Liver (tissue), 3 donors: ENCODE results near the gene FOXG1.

ENCODE experiments used
- ATF3 ChIP-seq: IDR thresholded peaks from 2 replicates; pipeline ENCODE4 v1.6.1; 2016; ENCODE audit warnings: antibody characterized with exemption
- CTCF ChIP-seq: fragments of 150-350 bp; IDR thresholded peaks from 2 replicates; pipeline ENCODE4 v1.5.1; 2017; ENCODE audit warnings: improper control_type of control experiment, low read depth, low read length; ENCODE audit not compliant: missing input control
- EGR1 ChIP-seq, 2 donors: IDR thresholded peaks; 2 replicates each; pipeline ENCODE4 v1.6.1; 2016 to 2018; ENCODE audit warnings: antibody characterized with exemption in 2 of 2, low read depth in 2 of 2
- FOXA1 ChIP-seq: IDR thresholded peaks from 2 replicates; pipeline ENCODE4 v1.6.1; 2016; ENCODE audit warnings: antibody characterized with exemption
- GABPA ChIP-seq, 2 donors: IDR thresholded peaks in 1 of 2; conservative IDR thresholded peaks in 1 of 2; 2 replicates each; pipeline ENCODE4 v1.6.1; 2016; ENCODE audit warnings: antibody characterized with exemption in 2 of 2, mild to moderate bottlenecking in 1 of 2, moderate library complexity in 1 of 2
- HNF4G ChIP-seq: IDR thresholded peaks from 2 replicates; pipeline ENCODE4 v1.6.1; 2016; ENCODE audit warnings: antibody characterized with exemption
- JUND ChIP-seq, 2 donors: IDR thresholded peaks; 2 replicates each; pipeline ENCODE4 v1.6.1; 2016; ENCODE audit warnings: antibody characterized with exemption in 2 of 2
- RAD21 ChIP-seq, 2 donors: IDR thresholded peaks; 2 replicates each; pipeline ENCODE4 v1.6.1; 2016; ENCODE audit warnings: antibody characterized with exemption in 2 of 2, mild to moderate bottlenecking in 2 of 2
- RXRA ChIP-seq, 2 donors: IDR thresholded peaks; 2 replicates each; pipeline ENCODE4 v1.6.1; 2017 to 2018; ENCODE audit warnings: antibody characterized with exemption in 2 of 2, mild to moderate bottlenecking in 1 of 2
- SP1 ChIP-seq: IDR thresholded peaks from 2 replicates; pipeline ENCODE4 v1.6.1; 2018; ENCODE audit warnings: antibody characterized with exemption, mild to moderate bottlenecking
- TAF1 ChIP-seq: conservative IDR thresholded peaks from 2 replicates; pipeline ENCODE4 v1.6.1; 2016; ENCODE audit warnings: antibody characterized with exemption, mild to moderate bottlenecking
- YY1 ChIP-seq: IDR thresholded peaks from 2 replicates; pipeline ENCODE4 v1.6.1; 2016; ENCODE audit warnings: antibody characterized with exemption, mild to moderate bottlenecking
- TF ChIP-seq, protein P1 (sequence below): IDR thresholded peaks from 2 replicates; pipeline ENCODE4 v1.6.1; 2016; ENCODE audit warnings: antibody characterized with exemption
- TF ChIP-seq, protein P2 (sequence below): IDR thresholded peaks from 2 replicates; pipeline ENCODE4 v1.6.1; 2016; ENCODE audit warnings: antibody characterized with exemption, mild to moderate bottlenecking
- donor health status: healthy.
- donor health status: healthy.

DNA sequence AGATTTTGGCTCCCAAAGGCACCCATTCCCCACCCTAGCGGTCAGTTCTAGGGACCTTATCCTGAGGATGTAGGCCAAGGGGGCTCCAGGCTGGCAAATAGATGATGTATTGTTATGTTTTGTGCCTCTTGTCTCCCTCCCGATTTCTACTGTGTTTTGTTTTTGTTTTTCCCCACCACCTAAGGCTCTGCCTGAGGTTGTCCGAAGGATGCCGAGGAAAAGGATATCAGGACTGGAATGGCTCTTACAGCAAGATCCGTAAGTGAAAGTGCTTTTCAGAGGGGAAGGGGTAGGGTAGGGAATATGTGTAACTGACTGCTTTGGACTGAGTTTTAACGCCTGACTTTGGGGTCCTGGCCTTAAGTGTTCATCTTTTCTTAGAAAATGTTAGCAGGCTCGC lies 6.6 kb downstream of the FOXG1 start:
- no peak for TF ChIP-seq EGR1 (IDR thresholded peaks at IDR 0.05; ENCODE audit: low read depth in 2 of 2)
- TF ChIP-seq CTCF: no peak
- TF ChIP-seq YY1: no peak
- TF ChIP-seq TAF1: no peak
- TF ChIP-seq, protein P1, sequence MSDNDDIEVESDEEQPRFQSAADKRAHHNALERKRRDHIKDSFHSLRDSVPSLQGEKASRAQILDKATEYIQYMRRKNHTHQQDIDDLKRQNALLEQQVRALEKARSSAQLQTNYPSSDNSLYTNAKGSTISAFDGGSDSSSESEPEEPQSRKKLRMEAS: no peak
- TF ChIP-seq, protein P2, sequence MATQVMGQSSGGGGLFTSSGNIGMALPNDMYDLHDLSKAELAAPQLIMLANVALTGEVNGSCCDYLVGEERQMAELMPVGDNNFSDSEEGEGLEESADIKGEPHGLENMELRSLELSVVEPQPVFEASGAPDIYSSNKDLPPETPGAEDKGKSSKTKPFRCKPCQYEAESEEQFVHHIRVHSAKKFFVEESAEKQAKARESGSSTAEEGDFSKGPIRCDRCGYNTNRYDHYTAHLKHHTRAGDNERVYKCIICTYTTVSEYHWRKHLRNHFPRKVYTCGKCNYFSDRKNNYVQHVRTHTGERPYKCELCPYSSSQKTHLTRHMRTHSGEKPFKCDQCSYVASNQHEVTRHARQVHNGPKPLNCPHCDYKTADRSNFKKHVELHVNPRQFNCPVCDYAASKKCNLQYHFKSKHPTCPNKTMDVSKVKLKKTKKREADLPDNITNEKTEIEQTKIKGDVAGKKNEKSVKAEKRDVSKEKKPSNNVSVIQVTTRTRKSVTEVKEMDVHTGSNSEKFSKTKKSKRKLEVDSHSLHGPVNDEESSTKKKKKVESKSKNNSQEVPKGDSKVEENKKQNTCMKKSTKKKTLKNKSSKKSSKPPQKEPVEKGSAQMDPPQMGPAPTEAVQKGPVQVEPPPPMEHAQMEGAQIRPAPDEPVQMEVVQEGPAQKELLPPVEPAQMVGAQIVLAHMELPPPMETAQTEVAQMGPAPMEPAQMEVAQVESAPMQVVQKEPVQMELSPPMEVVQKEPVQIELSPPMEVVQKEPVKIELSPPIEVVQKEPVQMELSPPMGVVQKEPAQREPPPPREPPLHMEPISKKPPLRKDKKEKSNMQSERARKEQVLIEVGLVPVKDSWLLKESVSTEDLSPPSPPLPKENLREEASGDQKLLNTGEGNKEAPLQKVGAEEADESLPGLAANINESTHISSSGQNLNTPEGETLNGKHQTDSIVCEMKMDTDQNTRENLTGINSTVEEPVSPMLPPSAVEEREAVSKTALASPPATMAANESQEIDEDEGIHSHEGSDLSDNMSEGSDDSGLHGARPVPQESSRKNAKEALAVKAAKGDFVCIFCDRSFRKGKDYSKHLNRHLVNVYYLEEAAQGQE: no peak
- TF ChIP-seq RAD21 (IDR thresholded peaks at IDR 0.05): no peak
- TF ChIP-seq FOXA1: no peak
- no peak for TF ChIP-seq SP1
- TF ChIP-seq ATF3: no peak
- TF ChIP-seq RXRA (IDR thresholded peaks at IDR 0.05): no peak
- no peak for TF ChIP-seq JUND (IDR thresholded peaks at IDR 0.05)
- TF ChIP-seq HNF4G: no peak
- TF ChIP-seq GABPA (IDR thresholded peaks at IDR 0.05 in 1 of 2, conservative IDR thresholded peaks at IDR 0.05 in 1 of 2): no peak
